HG02970 (cell line): Measurements from ENCODE around the gene PPP2R3A.
A peak's percentile ranks its signal among the peaks of the same experiment; 100 is the strongest.
"Not testable (repeated sequence)": the region's sequence is repeated elsewhere in the genome, so short reads cannot be mapped to it uniquely, and the experiment has no call there.

Experiments used
- ATAC-seq: cut with Tn5 transposase; IDR thresholded peaks from one replicate; pipeline ENCODE4 v1.9.1; 2021; ENCODE audit warnings: mild to moderate bottlenecking, moderate library complexity, moderate number of reproducible peaks; ENCODE audit not compliant: unreplicated experiment, low FRiP score

PPP2R3A gene

DNA sequence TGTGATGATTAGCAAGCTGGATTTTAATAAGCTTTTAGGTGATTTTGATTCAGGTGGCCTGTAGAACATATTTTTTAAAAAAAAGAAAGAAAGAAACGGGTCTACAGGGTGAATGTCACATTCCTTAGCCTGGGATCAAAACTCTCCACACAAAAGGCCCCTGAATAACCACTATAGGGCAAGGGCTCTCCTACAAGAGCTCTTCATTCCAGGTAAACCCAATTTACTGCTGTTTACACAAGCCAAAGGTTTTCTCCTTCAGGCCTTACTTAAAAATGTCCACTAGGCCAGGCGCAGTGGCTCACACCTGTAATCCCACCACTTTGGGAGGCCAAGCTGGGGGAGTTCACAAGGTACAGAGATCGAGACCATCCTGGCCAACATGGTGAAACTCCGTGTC is 222.3 kb downstream of the PPP2R3A start:
- ATAC-seq, result no peak

- no peak for ATAC-seq
Observed at GRCh38 chr3:136189043-136189442, 223.5 kb downstream of the PPP2R3A start.

DNA sequence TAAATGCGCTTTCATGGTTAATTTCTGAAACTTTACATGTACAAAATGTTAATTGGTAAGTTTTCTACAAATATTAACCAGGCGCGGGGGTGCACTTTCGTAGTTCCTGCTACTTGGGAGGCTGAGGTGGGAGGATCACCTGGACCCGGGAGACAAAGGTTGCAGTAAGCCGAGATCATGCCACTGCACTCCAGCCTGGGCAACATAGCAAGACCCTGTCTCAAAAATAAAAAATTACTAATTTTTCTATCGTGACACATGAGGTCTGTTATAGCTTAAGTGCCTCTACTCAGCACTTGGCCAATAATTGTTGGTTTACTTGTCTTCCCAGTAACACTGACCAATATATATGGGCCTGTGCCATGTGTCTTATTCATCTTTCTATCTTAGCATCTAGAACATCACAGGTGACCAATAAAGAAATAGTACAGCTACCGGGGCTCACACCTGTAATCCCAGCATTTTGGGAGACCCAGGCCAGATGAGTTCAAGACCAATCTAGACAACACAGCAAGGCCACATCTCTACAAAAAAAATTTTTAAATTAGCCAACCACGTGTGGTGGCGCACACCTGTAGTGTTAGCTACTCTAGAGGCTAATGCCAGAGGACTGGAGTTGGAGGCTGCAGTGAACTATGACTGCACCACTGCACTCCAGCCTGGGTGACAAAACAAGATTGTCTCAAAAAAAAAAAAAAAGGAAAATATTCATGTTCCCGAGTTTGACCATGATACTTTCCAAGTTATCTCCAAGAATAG is 224.5 kb downstream of the PPP2R3A start:
- ATAC-seq, result no peak

- not testable (repeated sequence) for ATAC-seq
Observed at GRCh38 chr3:136192195-136192594, 226.7 kb downstream of the PPP2R3A start.

DNA sequence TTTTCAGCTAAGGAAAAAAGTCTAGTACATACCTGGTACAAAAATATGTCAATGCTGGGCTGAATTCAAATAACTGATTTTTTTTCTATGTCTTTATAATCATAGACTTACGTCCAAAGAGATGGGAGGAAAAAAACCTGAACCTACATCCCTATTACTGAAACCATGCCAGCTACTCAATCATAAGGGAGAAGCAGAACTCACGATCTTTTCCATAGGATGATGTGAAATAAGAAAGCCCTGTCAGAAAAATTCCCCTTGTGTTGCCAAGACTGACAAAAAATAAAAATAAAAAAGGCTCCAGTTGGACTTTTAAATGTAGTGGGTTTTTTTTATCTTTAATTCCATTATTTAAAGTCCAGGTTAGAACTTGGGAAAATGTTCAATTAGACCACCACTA is 227.3 kb downstream of the PPP2R3A start:
- ATAC-seq, result no peak

DNA sequence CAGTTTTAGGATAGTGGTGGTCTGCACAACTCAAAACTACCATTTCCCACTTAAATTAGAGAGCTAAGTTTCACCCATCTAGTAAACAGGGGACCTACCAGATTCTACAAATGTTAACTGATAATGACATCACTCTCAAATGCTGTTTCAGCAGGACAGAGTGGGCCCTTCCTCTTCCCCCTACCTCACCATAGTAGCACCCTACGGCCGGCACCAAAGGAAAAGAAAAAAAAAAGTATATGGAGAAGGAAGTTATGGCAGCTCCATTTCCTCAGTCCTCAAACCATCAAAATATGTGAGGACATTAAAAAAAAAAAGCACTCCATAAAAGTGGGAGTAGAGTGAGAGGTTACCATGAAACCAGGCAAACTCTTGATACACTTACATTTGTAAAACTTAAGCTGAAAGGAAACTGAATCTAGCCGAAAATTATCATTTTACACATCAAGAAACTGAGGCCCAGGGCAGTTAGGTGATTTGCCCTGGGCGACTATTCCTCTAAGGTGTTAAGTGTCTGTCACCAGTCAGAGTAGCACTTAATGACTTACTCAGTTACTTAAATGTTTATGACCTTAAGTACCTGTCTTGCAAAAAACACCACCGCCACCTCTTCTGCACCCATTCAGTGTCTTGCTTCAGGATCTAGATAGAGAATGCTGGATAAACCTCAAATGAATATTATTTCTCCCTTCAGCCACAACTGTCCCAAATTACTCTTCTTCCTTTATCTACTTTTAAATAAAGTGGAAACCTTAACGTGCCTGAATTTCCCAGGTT is 227.9 kb downstream of the PPP2R3A start:
- ATAC-seq, result no peak

GRCh38 chr3:136194409-136195257 is 229.1 kb downstream of the PPP2R3A start:
- no peak for ATAC-seq

GRCh38 chr3:136195258-136196063 is 229.9 kb downstream of the PPP2R3A start:
- ATAC-seq, result peak; percentile 27

DNA sequence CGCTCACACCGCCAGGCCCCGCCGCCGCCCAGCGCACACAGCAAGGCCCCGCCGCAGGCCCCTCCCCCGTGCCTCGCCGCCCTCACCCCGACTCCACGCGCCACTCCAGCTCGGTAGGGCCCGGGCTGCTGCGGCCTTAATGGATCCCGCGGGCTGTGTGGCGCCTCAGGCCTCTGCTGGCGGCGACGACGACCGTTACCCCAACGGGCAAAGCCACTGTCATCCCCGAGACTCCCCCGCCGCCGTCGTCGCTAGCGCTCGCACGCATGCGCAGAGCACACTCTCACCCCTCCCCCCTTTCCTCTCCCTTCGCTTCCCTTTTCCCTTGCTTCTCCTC is 230.5 kb downstream of the PPP2R3A start, which contains the start of gene MSL2:
Gene MSL2, minus strand, starts transcription at position 272 of the 337 bp plus-strand sequence. CDS start 1,222 bp downstream, outside the sequence.
- ATAC-seq, result peak; percentile 30

DNA sequence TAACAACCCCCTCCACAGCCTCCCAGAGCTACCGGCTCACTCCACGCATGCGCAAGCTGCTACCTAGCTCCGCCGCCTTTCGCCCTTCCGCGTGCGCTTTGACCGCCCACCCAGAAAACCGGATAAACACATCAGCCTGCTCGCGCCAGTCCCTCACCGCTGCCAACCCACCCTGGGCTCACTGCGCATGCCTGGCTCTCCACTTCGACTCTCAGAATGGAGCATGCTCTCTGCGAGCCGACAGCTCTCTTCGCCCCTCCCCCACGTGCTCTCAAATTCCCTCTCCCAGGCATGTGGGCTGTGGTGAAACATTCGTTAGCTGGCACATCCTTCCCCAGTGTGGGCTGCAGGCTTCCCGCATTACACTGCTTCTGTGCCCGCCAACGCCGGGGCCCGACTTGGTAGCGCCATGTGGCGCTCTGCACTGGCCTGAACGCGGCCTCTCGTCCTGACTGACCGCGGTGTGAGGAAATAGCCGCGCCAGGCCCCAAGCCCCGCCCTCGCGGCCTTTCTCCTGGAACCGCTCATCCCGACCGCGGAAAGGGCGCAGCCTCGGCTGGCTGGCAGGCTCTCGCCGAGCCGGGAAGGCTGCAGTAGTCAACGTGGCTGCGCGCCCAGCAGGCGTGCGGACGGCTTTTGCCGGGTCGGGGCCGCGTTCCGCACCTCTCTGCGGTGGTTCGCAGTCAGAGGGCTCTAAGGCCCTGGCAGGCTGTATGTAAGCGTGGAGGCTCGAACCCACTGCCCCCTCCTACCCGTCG is 231.1 kb downstream of the PPP2R3A start:
- peak; percentile 70 for ATAC-seq

DNA sequence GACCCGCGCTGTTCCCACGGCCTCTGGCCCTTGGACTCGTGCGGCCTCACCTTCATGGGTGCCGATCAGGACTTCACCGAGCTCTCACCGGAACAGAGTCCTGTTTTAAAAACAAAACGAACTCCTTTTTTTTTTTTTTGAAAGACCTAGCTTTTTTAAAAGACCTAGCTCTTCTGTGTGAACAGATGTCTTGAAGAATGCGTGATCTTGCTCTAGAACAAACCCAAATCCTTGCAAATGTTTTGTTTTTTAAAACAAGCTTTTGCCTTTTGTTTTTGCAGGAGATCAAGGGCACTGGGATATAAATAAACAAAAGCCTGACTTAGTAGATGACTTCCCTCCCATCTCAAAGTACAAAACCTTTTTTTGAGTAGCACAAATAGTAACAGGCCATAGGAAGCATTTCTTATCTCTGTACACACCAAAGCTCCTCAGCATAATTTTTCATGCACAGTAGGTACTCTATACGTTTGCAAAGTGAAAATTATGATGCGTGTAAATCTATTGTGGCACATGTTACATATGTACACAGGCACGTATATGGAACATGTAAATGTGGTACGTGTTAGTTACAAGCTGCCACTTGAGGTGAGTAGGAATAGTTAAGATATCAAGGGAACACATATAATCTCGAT is 231.7 kb downstream of the PPP2R3A start:
- ATAC-seq, result no peak
